Left ventricle myocardium inferior (tissue), 1 donor: Measurements from ENCODE around the gene TSSC4. TPM values are rescaled to one million over a fixed set of nuclear protein-coding genes. Genes with fewer than 3 reads are reported as not detected.

ENCODE experiments used
- DNase-seq: peaks from one replicate; pipeline ENCODE4 v3.0.0-alpha.2; 2020
- H3K27ac ChIP-seq: fragments of 200-600 bp; replicated peaks from 2 replicates; pipeline ENCODE4 v1.8.0; 2021
- H3K27me3 ChIP-seq: fragments of 200-600 bp; 2 replicates; pipeline ENCODE4 v1.8.0; 2021; ENCODE audit warnings: low read depth
- H3K36me3 ChIP-seq: fragments of 200-600 bp; 2 replicates; pipeline ENCODE4 v1.8.0; 2021
- H3K4me1 ChIP-seq: fragments of 200-600 bp; 2 replicates; pipeline ENCODE4 v1.8.0; 2021
- H3K4me3 ChIP-seq: fragments of 200-600 bp; 2 replicates; pipeline ENCODE4 v1.8.0; 2021; ENCODE audit warnings: mild to moderate bottlenecking, moderate library complexity
- H3K9me3 ChIP-seq: fragments of 200-600 bp; replicated peaks from 2 replicates; pipeline ENCODE4 v1.8.0; 2021
- CTCF ChIP-seq: fragments of 200-600 bp; IDR thresholded peaks from 2 replicates; pipeline ENCODE4 v1.8.0; 2021; ENCODE audit warnings: antibody characterized with exemption, mild to moderate bottlenecking, borderline replicate concordance
- intact Hi-C: fragments of 100-400 bp; cut with micrococcal nuclease; formaldehyde crosslinking; loops from one replicate; pipeline ENCODE4 v1.11.0; 2022
- total RNA-seq: library from RNA; stranded (reverse); fragmentation: NEBNext Ultra II Directional; extraction: Animal tissue kit (Norgen Biotek cat#: 25700); gene quantifications from one replicate; pipeline ENCODE4 v1.2.1, GENCODE V29; 2021
- donor health status: DM: no; HTN: yes; CAD: no; lungs with severe emphysema.

TSSC4 gene
- total RNA-seq, 1 donor from 2014 or later = 31.7 TPM

GRCh38 chr11:2426826-2427521, 26.4 kb downstream of the TSSC4 start:
- Histone ChIP-seq H3K9me3 (no peaks in the 10 kb centered on the region), H3K4me3 (no peak overlapping the region), H3K4me1 (no peaks in the 10 kb centered on the region), H3K27me3 (peaks cover 25% of the 10 kb centered on the region), H3K27ac (no peak overlapping the region), H3K36me3 (no peaks in the 10 kb centered on the region)
- intact Hi-C loops = loop anchor here (10.0 kb wide), 1 partner anchor 458 kb away; the partner anchor contains the start of gene CDKN1C
- no peak for DNase-seq
- no peak for TF ChIP-seq CTCF

GRCh38 chr11:2427721-2428321, 27.3 kb downstream of the TSSC4 start:
- Histone ChIP-seq H3K27me3 (peaks cover 18% of the 10 kb centered on the region), H3K4me1 (no peaks in the 10 kb centered on the region), H3K36me3 (no peaks in the 10 kb centered on the region), H3K4me3 (no peak overlapping the region), H3K27ac (no peak overlapping the region), H3K9me3 (no peaks in the 10 kb centered on the region)
- DNase-seq = no peak
- no peak for TF ChIP-seq CTCF
- intact Hi-C loops = loop anchor here (2.0 to 10.0 kb wide), 2 partner anchors 101 to 457 kb away; partner anchors contain the start of gene CDKN1C

GRCh38 chr11:2428322-2428795, 27.8 kb downstream of the TSSC4 start:
- Histone ChIP-seq H3K27ac (no peak overlapping the region), H3K9me3 (no peaks in the 10 kb centered on the region), H3K4me1 (no peaks in the 10 kb centered on the region), H3K4me3 (no peak overlapping the region), H3K36me3 (no peaks in the 10 kb centered on the region), H3K27me3 (peaks cover 13% of the 10 kb centered on the region)
- intact Hi-C loops = loop anchor here (2.0 to 10.0 kb wide), 2 partner anchors 100 to 456 kb away; partner anchors contain the start of gene CDKN1C
- TF ChIP-seq CTCF = peak; percentile 87
- DNase-seq = peak; percentile 71

- no peaks in the 10 kb centered on the region for H3K36me3 ChIP-seq
- no peaks in the 10 kb centered on the region for H3K4me1 ChIP-seq
- H3K9me3 ChIP-seq = no peaks in the 10 kb centered on the region
- DNase-seq = peak; percentile 5
- no peak overlapping the region for H3K27ac ChIP-seq
- peaks cover 6% of the 10 kb centered on the region for H3K27me3 ChIP-seq
- H3K4me3 ChIP-seq = no peak overlapping the region
- intact Hi-C loops = no loop called here
- TF ChIP-seq CTCF = no peak
These were observed 30.8 kb downstream of the TSSC4 start for GRCh38 chr11:2431395-2431794.

- Histone ChIP-seq H3K27me3 (peaks cover 14% of the 10 kb centered on the region), H3K4me3 (no peak overlapping the region), H3K9me3 (no peaks in the 10 kb centered on the region), H3K27ac (no peak overlapping the region), H3K36me3 (no peaks in the 10 kb centered on the region), H3K4me1 (no peaks in the 10 kb centered on the region)
- intact Hi-C loops = no loop called here
- TF ChIP-seq CTCF = no peak
- peak; percentile 11 for DNase-seq
These were observed 31.6 kb downstream of the TSSC4 start for GRCh38 chr11:2432171-2432621.
